Mononuclear cell (primary cell): ENCODE measurements around the gene CDCA5. TPM values are rescaled to one million over a fixed set of nuclear protein-coding genes. Genes with fewer than 3 reads are reported as not detected.
"Not testable (repeated sequence)": the region's sequence is repeated elsewhere in the genome, so short reads cannot be mapped to it uniquely, and the experiment has no call there.

ENCODE experiments used
- H3K27me3 ChIP-seq: 2 replicates; pipeline ENCODE4 v1.6.0; 2011; ENCODE audit warnings: low read length, control low read depth; ENCODE audit not compliant: insufficient read depth
- H3K4me1 ChIP-seq: 2 replicates; pipeline ENCODE4 v1.5.1; 2011; ENCODE audit warnings: mild to moderate bottlenecking, low read length, control low read depth; ENCODE audit not compliant: insufficient read depth
- H3K4me3 ChIP-seq: 2 replicates; pipeline ENCODE4 v1.5.1; 2011; ENCODE audit warnings: mild to moderate bottlenecking, low read length, moderate library complexity
- H3K9me3 ChIP-seq: 2 replicates; pipeline ENCODE4 v1.5.1; 2011; ENCODE audit warnings: low read depth, mild to moderate bottlenecking, control low read depth, low read length
- total RNA-seq: library from RNA; depleted of rRNA; stranded (reverse); fragments of >200 nt; gene quantifications from one replicate; pipeline ENCODE4 v1.2.3, GENCODE V29; 2012

CDCA5 gene
- total RNA-seq, 1 donor, result not detected

- Histone ChIP-seq H3K9me3 (no peaks in the 10 kb centered on the region), H3K27me3 (no peaks in the 10 kb centered on the region), H3K4me3 (no peak overlapping the region), H3K4me1 (peaks cover 29% of the 10 kb centered on the region)
Observed at GRCh38 chr11:65124480-65125196, 40.8 kb upstream of the CDCA5 start.

- Histone ChIP-seq H3K27me3 (no peaks in the 10 kb centered on the region), H3K4me3 (peak within 1 kb of the TSS; percentile 83), H3K4me1 (peaks cover 39% of the 10 kb centered on the region), H3K9me3 (no peaks in the 10 kb centered on the region)
Observed at GRCh38 chr11:65121865-65122696, 38.2 kb upstream of the CDCA5 start, which contains the start of the genes FAU and MRPL49. Gene FAU, minus strand, starts transcription at chr11:65122134. Its CDS starts 321 bp downstream, at chr11:65121813. Gene MRPL49, plus strand, starts transcription at chr11:65122321. Its CDS starts 26 bp downstream, at chr11:65122347.

GRCh38 chr11:65121447-65121864 is 37.6 kb upstream of the CDCA5 start:
- no peaks in the 10 kb centered on the region for H3K27me3 ChIP-seq
- H3K4me3 ChIP-seq, result peak overlapping the region; percentile 83

GRCh38 chr11:65120831-65121230 is 37.0 kb upstream of the CDCA5 start:
- Histone ChIP-seq H3K27me3 (no peaks in the 10 kb centered on the region), H3K9me3 (no peaks in the 10 kb centered on the region), H3K4me1 (peaks cover 51% of the 10 kb centered on the region), H3K4me3 (peak overlapping the region; percentile 83)

More at GRCh38 chr11:65121447-65121864, 37.6 kb upstream of the CDCA5 start:
- no peaks in the 10 kb centered on the region for H3K9me3 ChIP-seq
- peaks cover 45% of the 10 kb centered on the region for H3K4me1 ChIP-seq

- Histone ChIP-seq H3K4me1 (peaks cover 52% of the 10 kb centered on the region), H3K9me3 (no peaks in the 10 kb centered on the region), H3K27me3 (no peaks in the 10 kb centered on the region), H3K4me3 (no peak overlapping the region)
Observed at GRCh38 chr11:65119670-65119995, 35.8 kb upstream of the CDCA5 start.

GRCh38 chr11:65118891-65119669 is 35.2 kb upstream of the CDCA5 start:
- H3K27me3 ChIP-seq, H3K9me3 ChIP-seq, H3K4me3 ChIP-seq: not testable (repeated sequence)
- H3K4me1 ChIP-seq, result peaks cover 52% of the 10 kb centered on the region

GRCh38 chr11:65118097-65118837 is 34.4 kb upstream of the CDCA5 start:
- Histone ChIP-seq H3K4me1 (peaks cover 48% of the 10 kb centered on the region), H3K4me3 (no peak overlapping the region), H3K9me3 (no peaks in the 10 kb centered on the region), H3K27me3 (no peaks in the 10 kb centered on the region)

- Histone ChIP-seq H3K4me1 (peaks cover 48% of the 10 kb centered on the region), H3K4me3 (peak within 1 kb of the TSS; percentile 68), H3K9me3 (no peaks in the 10 kb centered on the region), H3K27me3 (no peaks in the 10 kb centered on the region)
Observed at GRCh38 chr11:65117206-65118096, 33.6 kb upstream of the CDCA5 start, which contains the start of gene ZNHIT2. Gene ZNHIT2, minus strand, starts transcription at chr11:65117701. Its CDS starts 48 bp downstream, at chr11:65117653.

- Histone ChIP-seq H3K4me3 (peak overlapping the region; percentile 68), H3K27me3 (no peaks in the 10 kb centered on the region), H3K4me1 (peaks cover 56% of the 10 kb centered on the region), H3K9me3 (no peaks in the 10 kb centered on the region)
Observed at GRCh38 chr11:65116370-65117205, 32.7 kb upstream of the CDCA5 start.

GRCh38 chr11:65115361-65116082 is 31.7 kb upstream of the CDCA5 start:
- H3K4me1 ChIP-seq, result peaks cover 56% of the 10 kb centered on the region
- H3K4me3 ChIP-seq, result no peak overlapping the region
- no peaks in the 10 kb centered on the region for H3K27me3 ChIP-seq

GRCh38 chr11:65114538-65115171 is 30.8 kb upstream of the CDCA5 start:
- H3K9me3 ChIP-seq, result no peaks in the 10 kb centered on the region
- no peak overlapping the region for H3K4me3 ChIP-seq
- H3K4me1 ChIP-seq, result peaks cover 59% of the 10 kb centered on the region
- H3K27me3 ChIP-seq, result no peaks in the 10 kb centered on the region

More at GRCh38 chr11:65115361-65116082, 31.7 kb upstream of the CDCA5 start:
- H3K9me3 ChIP-seq, result no peaks in the 10 kb centered on the region

- peaks cover 59% of the 10 kb centered on the region for H3K4me1 ChIP-seq
Observed at GRCh38 chr11:65113839-65114238, 30.0 kb upstream of the CDCA5 start.

More at GRCh38 chr11:65113839-65114238, 30.0 kb upstream of the CDCA5 start:
- no peaks in the 10 kb centered on the region for H3K27me3 ChIP-seq
- H3K4me3 ChIP-seq, result no peak overlapping the region
- H3K9me3 ChIP-seq, result no peaks in the 10 kb centered on the region
